ENCODE data around the gene C2CD5.

GRCh38 chr12:22399464-22400180 lies 144.7 kb downstream of the C2CD5 start:
- no peak for TF ChIP-seq CTCF (IDR thresholded peaks at IDR 0.05; ENCODE audit: insufficient read depth, low read length, poor library complexity, severe bottlenecking)
- no peak for TF ChIP-seq EZH2phosphoT487 (conservative IDR thresholded peaks at IDR 0.05; ENCODE audit: low read length)

Measured in SU-DHL-6 (cell line).